PFSK-1 (cell line): ENCODE measurements around the gene C9orf40.

Experiments used
- FOXP2 ChIP-seq: optimal IDR thresholded peaks from 2 replicates; pipeline ENCODE3; 2011; ENCODE audit warnings: borderline replicate concordance, control low read depth, inconsistent platforms; ENCODE audit not compliant: insufficient read depth; ENCODE audit errors: extremely low read length, extremely low read depth
- POLR2AphosphoS5 ChIP-seq: IDR thresholded peaks from 2 replicates; pipeline ENCODE4 v1.6.1; 2012; ENCODE audit warnings: low read depth, mild to moderate bottlenecking, control low read depth, low read length, moderate library complexity
- SIN3A ChIP-seq: IDR thresholded peaks from 2 replicates; pipeline ENCODE4 v1.6.1; 2012; ENCODE audit warnings: mild to moderate bottlenecking, low read length, moderate library complexity, borderline replicate concordance; ENCODE audit not compliant: insufficient read depth
- TAF1 ChIP-seq: IDR thresholded peaks from 2 replicates; pipeline ENCODE4 v1.6.1; 2012; ENCODE audit warnings: low read length, control low read depth, borderline replicate concordance; ENCODE audit not compliant: insufficient read depth
- TF ChIP-seq, protein P1 (sequence below), 2 experiments: IDR thresholded peaks; 2 replicates each; pipeline versions ENCODE4 v1.6.1 to v1.8.0; 2011 to 2012; ENCODE audit warnings: low read depth in 2 of 2, low read length in 2 of 2, control low read depth in 1 of 2, inconsistent platforms in 1 of 2, mild to moderate bottlenecking in 1 of 2, moderate library complexity in 1 of 2; ENCODE audit not compliant: insufficient read depth in 1 of 2

Gene C9orf40

DNA sequence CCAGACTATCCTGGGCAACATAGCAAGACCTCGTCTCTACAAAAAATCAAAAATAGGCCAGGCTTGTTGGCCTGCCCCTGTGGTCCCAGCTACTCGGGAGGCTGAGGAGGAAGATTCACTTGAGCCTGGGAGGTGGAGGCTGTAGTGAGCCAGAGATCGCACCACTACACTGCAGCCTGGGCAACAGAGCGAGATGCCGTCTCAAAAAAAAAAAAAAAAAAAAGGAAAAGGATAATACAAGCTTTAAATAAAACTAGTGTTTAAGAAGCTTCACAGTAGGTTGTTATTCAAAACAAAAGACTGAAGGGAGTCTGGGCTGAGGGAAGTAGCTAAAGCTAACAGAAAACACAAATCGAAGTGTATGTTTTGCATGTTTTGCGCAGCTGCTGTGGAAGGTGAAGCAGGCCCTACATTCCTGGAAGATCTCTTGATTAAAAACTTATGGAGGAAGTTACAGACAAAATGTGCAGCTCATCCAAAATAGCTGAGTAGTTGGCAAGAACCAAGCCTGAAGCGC is 581 bp upstream of the C9orf40 start:
- TF ChIP-seq POLR2AphosphoS5 (no peak), FOXP2 (no peak), TAF1 (no peak), SIN3A (no peak)
- TF ChIP-seq, protein P1, sequence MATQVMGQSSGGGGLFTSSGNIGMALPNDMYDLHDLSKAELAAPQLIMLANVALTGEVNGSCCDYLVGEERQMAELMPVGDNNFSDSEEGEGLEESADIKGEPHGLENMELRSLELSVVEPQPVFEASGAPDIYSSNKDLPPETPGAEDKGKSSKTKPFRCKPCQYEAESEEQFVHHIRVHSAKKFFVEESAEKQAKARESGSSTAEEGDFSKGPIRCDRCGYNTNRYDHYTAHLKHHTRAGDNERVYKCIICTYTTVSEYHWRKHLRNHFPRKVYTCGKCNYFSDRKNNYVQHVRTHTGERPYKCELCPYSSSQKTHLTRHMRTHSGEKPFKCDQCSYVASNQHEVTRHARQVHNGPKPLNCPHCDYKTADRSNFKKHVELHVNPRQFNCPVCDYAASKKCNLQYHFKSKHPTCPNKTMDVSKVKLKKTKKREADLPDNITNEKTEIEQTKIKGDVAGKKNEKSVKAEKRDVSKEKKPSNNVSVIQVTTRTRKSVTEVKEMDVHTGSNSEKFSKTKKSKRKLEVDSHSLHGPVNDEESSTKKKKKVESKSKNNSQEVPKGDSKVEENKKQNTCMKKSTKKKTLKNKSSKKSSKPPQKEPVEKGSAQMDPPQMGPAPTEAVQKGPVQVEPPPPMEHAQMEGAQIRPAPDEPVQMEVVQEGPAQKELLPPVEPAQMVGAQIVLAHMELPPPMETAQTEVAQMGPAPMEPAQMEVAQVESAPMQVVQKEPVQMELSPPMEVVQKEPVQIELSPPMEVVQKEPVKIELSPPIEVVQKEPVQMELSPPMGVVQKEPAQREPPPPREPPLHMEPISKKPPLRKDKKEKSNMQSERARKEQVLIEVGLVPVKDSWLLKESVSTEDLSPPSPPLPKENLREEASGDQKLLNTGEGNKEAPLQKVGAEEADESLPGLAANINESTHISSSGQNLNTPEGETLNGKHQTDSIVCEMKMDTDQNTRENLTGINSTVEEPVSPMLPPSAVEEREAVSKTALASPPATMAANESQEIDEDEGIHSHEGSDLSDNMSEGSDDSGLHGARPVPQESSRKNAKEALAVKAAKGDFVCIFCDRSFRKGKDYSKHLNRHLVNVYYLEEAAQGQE (IDR thresholded peaks at IDR 0.05; ENCODE audit: insufficient read depth in 1 of 2, low read depth in 2 of 2, low read length in 2 of 2): no peak

DNA sequence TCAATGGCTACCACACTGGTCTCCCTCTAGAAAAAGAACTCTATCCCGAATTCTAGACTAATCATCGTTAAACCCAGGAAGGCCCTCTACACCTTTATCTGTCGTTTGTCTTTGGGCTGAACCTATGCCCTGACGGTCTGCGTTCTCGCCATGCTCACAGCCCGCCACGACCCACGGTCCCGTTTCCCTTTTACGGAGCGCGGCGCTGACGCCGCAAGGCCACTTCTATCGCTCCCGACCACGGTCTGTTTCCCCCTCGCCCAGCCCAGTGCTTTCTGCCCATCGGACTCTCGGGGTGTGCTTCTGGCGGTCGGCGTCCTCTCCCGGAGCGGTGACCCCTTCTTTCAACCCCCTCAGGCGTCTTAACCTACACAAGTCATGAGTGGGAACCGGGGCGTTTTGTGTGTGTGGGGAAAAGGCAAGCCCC is 974 bp downstream of the C9orf40 start:
- TF ChIP-seq, protein P1 (IDR thresholded peaks at IDR 0.05; ENCODE audit: insufficient read depth in 1 of 2, low read depth in 2 of 2, low read length in 2 of 2): no peak
- TF ChIP-seq FOXP2: no peak

DNA sequence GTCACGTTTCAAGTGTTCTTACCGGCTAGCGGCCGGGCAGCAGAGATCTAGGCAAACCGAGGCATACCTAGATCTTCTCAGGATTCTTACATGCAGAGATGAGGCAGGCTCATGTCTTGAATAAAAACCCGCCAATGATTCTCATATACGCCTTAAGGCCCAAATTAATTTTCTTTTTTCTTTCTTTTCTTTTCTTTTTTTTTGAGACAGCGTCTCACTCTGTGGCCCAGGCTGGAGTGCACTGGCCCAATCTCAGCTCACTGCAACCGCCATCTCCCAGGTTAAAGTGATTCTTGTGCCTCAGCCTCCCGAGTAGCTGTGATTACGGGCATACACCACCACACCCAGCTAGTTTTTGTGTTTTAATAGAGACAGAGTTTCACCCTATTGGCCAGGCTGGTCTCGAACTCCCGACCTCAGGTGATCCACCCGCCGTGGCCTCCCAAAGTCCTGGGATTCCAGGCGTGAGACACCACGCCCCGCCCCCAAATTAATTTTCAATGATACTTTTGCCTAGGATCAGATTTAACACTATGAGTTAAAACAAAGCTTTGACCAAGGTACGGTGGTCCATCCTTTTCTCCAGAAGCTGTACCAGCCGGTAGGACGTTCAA is 1.5 kb downstream of the C9orf40 start:
- TF ChIP-seq, protein P1 (IDR thresholded peaks at IDR 0.05; ENCODE audit: insufficient read depth in 1 of 2, low read depth in 2 of 2, low read length in 2 of 2): no peak
- TF ChIP-seq FOXP2: no peak
- TF ChIP-seq TAF1: no peak
- TF ChIP-seq POLR2AphosphoS5: no peak
- no peak for TF ChIP-seq SIN3A

DNA sequence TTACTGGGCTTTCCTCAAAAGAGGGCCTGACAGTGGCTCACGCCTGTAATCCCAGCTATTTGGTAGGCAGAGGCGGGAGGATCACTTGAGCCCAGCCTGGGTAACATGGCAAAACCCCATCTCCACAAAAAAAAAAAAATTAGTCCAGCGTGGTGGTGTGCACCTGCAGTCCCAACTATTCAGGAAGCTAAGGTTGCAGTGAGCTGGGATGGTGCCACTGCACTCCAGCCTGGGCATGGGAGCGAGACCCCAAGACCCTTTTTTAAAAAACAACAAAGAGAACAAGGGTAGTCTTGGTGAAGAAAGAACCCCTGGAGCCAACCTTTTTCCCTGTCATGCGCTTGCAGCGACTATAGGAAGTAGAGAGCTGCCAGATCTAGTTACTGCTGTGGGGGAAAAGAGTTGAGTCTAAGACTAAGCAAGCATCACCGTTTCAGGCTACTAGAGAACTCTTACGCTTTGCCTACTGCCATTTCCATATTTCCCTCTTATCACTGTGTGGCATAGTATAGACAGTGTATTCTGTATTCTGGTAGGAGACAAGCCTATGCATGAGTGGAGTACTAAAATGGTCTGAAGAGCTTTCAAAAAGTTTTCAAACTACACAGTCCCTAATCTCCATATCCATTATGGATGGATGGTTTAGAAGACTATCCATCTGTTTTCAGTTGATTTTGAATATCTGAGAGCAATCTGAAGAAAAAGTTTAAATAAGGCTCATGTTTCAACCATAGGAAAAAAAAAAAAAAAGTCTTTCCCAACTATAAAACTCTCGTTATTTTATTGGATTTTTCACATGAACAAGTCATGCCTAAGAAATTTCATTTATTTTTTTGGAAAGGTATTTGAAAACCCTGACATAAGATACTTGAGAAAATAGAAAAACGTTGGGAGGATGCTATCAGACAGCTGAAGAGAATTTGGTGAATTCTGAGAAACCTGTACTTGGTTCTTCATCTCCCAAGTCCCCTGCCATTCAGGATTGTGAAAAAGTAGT is 2.6 kb downstream of the C9orf40 start:
- TF ChIP-seq POLR2AphosphoS5 (no peak), FOXP2 (no peak), TAF1 (no peak), SIN3A (no peak)
- TF ChIP-seq, protein P1 (IDR thresholded peaks at IDR 0.05; ENCODE audit: insufficient read depth in 1 of 2, low read depth in 2 of 2, low read length in 2 of 2): no peak
